AG08396 (cell line): Measurements from ENCODE around the gene ECT2L.
"Not testable (repeated sequence)": the region's sequence is repeated elsewhere in the genome, so short reads cannot be mapped to it uniquely, and the experiment has no call there.

ENCODE experiments used
- DNase-seq: peaks from one replicate; pipeline ENCODE4 v3.0.0; 2012; ENCODE audit warnings: low spot score, mixed read lengths

ECT2L gene

DNA sequence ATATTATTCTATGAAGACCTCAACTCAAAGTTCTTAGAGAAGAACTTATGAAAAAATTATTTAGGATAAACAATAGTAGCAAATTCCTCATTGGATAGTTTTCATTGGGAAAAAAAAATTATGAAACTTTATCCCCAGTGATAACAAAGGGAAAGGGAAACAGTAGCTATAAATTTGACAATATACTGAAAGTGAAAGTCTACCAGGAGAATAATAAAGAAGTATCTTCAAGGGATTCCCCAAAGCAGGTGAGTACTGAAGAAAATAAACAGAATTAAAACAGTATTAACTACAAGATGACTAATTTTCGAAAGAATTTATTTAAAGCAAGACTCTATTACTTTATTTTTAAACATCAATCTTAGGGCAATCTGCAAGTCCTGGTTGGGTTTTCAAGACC, 135.8 kb downstream of the ECT2L start:
- no peak for DNase-seq

DNA sequence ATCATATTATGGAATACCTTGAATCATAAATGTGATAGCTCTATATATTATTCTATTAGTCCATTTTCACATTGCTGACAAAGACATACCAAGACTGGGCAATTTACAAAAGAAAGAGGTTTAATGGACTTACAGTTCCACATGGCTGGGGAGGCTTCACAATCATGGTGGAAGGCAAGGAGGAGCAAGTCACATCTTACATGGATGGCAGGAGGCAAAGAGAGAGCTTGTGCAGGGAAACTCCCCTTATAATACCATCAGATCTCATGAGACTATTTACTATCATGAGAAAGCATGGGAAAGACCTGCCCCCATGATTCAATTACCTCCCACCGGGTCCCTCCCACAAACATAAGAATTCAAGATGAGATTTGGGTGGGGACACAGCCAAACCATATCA, 141.0 kb downstream of the ECT2L start:
- not testable (repeated sequence) for DNase-seq

DNA sequence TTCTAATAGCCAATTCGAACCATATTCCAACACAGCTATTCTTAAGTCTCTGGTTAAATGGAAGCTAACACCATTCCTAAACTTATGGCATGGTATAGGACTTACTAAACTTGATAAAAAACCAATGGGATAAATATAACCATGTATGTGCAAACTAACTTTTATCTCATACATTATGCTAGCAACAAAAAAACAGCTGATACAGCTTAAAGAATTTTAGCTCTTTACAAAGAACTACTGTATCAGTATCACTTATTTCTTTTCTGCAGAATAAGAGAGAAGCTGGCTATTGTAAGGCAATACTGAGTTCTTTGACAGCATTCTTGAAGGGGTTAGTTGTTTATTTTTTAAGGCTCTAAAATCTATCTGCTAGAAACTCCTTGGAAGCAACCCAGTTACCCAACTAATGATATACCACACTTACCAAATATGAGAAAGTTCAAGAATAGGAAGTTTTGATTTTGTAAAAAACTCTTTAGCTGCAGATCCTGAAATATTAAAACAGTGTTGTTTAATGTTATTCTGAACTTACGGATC, 147.3 kb downstream of the ECT2L start:
- DNase-seq, result no peak

DNA sequence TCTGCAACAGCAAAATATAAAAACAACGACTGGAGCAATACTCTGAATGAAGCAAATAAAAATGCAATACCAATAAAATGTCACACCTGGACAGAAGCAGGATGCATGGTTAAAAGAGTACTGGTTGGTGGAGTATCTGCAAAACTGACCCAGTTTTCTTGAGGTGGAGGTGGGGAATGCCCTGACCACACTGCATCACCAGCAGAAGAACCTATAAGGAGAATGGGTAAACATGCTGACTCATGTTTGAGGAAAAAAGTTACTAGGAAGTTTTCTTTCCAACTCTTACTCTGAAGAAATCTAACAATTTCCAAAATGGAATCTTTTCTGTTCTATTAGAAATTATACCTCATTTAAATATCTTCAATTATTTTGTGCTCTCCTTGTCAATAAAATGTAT, 148.5 kb downstream of the ECT2L start:
- peak; percentile 33 for DNase-seq

DNA sequence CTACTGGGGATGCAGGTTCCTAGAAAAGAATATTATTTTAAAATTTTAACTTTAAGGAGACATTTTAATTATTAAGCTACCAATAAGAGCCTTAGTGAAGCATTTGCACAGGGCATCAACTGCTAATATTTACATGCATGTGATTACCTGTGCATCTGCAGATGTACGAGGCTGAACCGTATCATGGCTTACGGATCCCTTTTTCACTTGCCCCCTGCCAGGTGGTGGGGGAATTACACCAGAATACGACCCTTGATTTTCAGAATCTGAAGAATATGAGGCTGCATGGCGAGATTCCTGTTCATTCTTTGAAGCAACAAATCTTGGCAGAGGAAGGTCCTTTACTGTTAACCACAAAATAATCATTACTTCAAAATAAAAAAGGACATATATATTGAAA, 149.5 kb downstream of the ECT2L start:
- DNase-seq, result no peak

DNA sequence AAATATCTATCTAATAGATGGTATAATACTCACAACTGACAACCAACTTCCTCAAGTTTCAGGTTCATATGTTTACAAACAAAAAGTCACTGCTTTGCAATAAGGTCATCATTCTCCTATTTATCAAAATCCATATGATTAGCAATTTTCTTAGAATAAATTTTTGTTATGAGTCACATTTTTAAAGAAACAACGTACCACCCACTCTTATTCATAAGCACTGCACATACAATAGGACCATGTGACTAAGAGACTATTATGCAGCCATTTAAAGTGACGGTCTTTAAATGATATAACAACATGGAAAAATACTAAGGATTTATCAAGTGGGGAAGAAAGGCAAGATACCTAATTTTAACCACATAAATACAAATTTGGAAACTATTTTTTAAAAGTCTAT, 152.1 kb downstream of the ECT2L start:
- DNase-seq, result no peak

DNA sequence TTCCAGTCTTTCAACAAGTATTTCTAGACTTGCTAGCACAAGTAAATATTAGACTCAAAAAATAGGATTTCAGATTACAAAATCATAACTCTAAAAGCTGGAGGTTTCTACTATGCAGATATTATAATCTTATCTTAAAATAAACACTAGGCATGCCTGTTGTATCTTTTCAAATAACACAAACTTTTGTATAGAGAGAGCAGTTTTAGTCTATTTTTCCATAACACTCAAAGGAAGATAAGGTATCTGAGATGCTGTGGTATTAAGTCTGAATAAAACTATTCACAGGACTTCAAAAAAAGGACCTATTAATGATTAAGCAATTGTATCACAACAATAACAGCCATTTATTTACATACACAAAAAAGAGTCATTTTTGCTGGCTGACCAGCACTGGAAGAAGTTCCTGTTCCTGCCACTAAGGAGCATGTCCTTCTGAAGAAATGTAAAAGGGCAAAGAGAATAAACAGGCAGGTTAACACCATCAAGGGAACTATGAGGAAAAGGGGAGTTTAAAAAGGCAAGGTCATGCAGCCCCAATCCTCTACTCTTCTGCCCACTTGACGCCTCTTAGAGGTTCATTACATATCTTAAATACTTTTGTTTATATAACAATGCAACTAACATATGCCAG, 152.8 kb downstream of the ECT2L start:
- no peak for DNase-seq

DNA sequence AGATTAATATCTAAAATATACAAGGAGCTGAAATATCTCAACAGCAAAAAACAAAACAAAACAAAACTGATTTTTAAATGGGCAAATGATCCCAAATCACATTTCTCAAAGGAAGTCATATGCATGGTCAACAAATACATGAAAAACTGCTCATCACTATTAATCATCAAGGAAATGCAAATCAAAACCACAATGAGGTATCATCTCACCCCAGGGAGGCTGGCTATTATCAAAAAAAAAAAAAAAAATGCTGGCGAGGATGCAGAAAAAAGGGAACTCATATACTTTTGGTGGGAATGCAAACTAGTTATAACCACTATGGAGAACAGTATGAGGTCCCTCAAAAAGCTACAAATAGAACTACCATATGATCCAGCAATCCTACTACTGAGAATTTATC, 157.6 kb downstream of the ECT2L start:
- no peak for DNase-seq
